ENCODE results near the gene PEX14.

The PEX14 gene

GRCh38 chr1:10647414-10648170 is 172.8 kb downstream of the PEX14 start:
- Histone ChIP-seq H3K9ac (no peak overlapping the region), H3K4me1 (no peaks in the 10 kb centered on the region), H3K4me3 (no peak overlapping the region), H3K27me3 (no peaks in the 10 kb centered on the region), H4K20me1 (no peaks in the 10 kb centered on the region), H3K4me2 (no peak overlapping the region), H3K9me3 (no peaks in the 10 kb centered on the region), H3K27ac (no peak overlapping the region), H3K36me3 (no peaks in the 10 kb centered on the region; the same call in 1 of the 2 replicates)
- TF ChIP-seq Cebpa-rat (IDR thresholded peaks at IDR 0.05) = no peak

GRCh38 chr1:10648689-10649516 is 174.2 kb downstream of the PEX14 start:
- no peak overlapping the region for H3K4me3 ChIP-seq
- H3K9me3 ChIP-seq = no peaks in the 10 kb centered on the region
- H3K27ac ChIP-seq = no peak overlapping the region
- H3K4me2 ChIP-seq = no peak overlapping the region
- H3K27me3 ChIP-seq = no peaks in the 10 kb centered on the region
- H3K36me3 ChIP-seq = peaks cover 7% of the 10 kb centered on the region; the same call in 1 of the 2 replicates
- no peak overlapping the region for H3K9ac ChIP-seq
- no peak for TF ChIP-seq Cebpa-rat (IDR thresholded peaks at IDR 0.05)
- H3K4me1 ChIP-seq = no peaks in the 10 kb centered on the region
- H4K20me1 ChIP-seq = no peaks in the 10 kb centered on the region

- H3K9ac ChIP-seq = no peak overlapping the region
- no peak overlapping the region for H3K27ac ChIP-seq
- H3K4me1 ChIP-seq = no peaks in the 10 kb centered on the region
- H3K27me3 ChIP-seq = no peaks in the 10 kb centered on the region
- no peak for TF ChIP-seq Cebpa-rat (IDR thresholded peaks at IDR 0.05)
- H3K4me2 ChIP-seq = no peak overlapping the region
- H3K4me3 ChIP-seq = no peak overlapping the region
- H3K36me3 ChIP-seq = peaks cover 8% of the 10 kb centered on the region; the same call in 1 of the 2 replicates
- H3K9me3 ChIP-seq = no peaks in the 10 kb centered on the region
- H4K20me1 ChIP-seq = no peaks in the 10 kb centered on the region
Observed at GRCh38 chr1:10649517-10650201, 174.9 kb downstream of the PEX14 start.

GRCh38 chr1:10650556-10651388 is 176.0 kb downstream of the PEX14 start:
- no peak overlapping the region for H3K4me3 ChIP-seq
- H3K27ac ChIP-seq = no peak overlapping the region
- H3K9me3 ChIP-seq = no peaks in the 10 kb centered on the region
- no peaks in the 10 kb centered on the region for H3K27me3 ChIP-seq
- no peaks in the 10 kb centered on the region for H4K20me1 ChIP-seq
- no peak overlapping the region for H3K4me2 ChIP-seq
- H3K9ac ChIP-seq = 0 out of 2 replicates have a peak overlapping the region, but pooled peaks have one; percentile 4
- no peaks in the 10 kb centered on the region for H3K4me1 ChIP-seq
- TF ChIP-seq Cebpa-rat (IDR thresholded peaks at IDR 0.05) = no peak
- H3K36me3 ChIP-seq = peaks cover 8% of the 10 kb centered on the region; the same call in 1 of the 2 replicates

GRCh38 chr1:10651389-10651766 is 176.6 kb downstream of the PEX14 start:
- no peak overlapping the region for H3K9ac ChIP-seq
- H3K4me2 ChIP-seq = no peak overlapping the region
- H3K27me3 ChIP-seq = no peaks in the 10 kb centered on the region
- no peak overlapping the region for H3K27ac ChIP-seq
- no peaks in the 10 kb centered on the region for H3K4me1 ChIP-seq
- no peaks in the 10 kb centered on the region for H4K20me1 ChIP-seq
- peaks cover 8% of the 10 kb centered on the region; the same call in 1 of the 2 replicates for H3K36me3 ChIP-seq
- H3K4me3 ChIP-seq = no peak overlapping the region
- TF ChIP-seq Cebpa-rat (IDR thresholded peaks at IDR 0.05) = no peak
- no peaks in the 10 kb centered on the region for H3K9me3 ChIP-seq

- Histone ChIP-seq H3K27ac (no peak overlapping the region), H3K4me2 (no peak overlapping the region)
- no peak for TF ChIP-seq Cebpa-rat (IDR thresholded peaks at IDR 0.05)
Observed at GRCh38 chr1:10651793-10652192, 177.0 kb downstream of the PEX14 start.

GRCh38 chr1:10652626-10653025 is 177.9 kb downstream of the PEX14 start:
- no peaks in the 10 kb centered on the region for H4K20me1 ChIP-seq
- H3K4me2 ChIP-seq = no peak overlapping the region
- no peaks in the 10 kb centered on the region for H3K27me3 ChIP-seq
- H3K9me3 ChIP-seq = no peaks in the 10 kb centered on the region
- no peak for TF ChIP-seq Cebpa-rat (IDR thresholded peaks at IDR 0.05)
- H3K36me3 ChIP-seq = peaks cover 8% of the 10 kb centered on the region; the same call in 1 of the 2 replicates
- no peaks in the 10 kb centered on the region for H3K4me1 ChIP-seq
- no peak overlapping the region for H3K9ac ChIP-seq
- no peak overlapping the region for H3K4me3 ChIP-seq
- no peak overlapping the region for H3K27ac ChIP-seq

More at GRCh38 chr1:10651793-10652192, 177.0 kb downstream of the PEX14 start:
- no peaks in the 10 kb centered on the region for H4K20me1 ChIP-seq
- no peak overlapping the region for H3K4me3 ChIP-seq
- H3K9me3 ChIP-seq = no peaks in the 10 kb centered on the region
- H3K9ac ChIP-seq = no peak overlapping the region
- H3K27me3 ChIP-seq = no peaks in the 10 kb centered on the region
- peaks cover 8% of the 10 kb centered on the region; the same call in 1 of the 2 replicates for H3K36me3 ChIP-seq
- no peaks in the 10 kb centered on the region for H3K4me1 ChIP-seq

- Histone ChIP-seq H3K27me3 (no peaks in the 10 kb centered on the region), H3K4me2 (no peak overlapping the region), H3K4me3 (no peak overlapping the region), H3K9me3 (no peaks in the 10 kb centered on the region), H3K36me3 (peaks cover 8% of the 10 kb centered on the region; the same call in 1 of the 2 replicates), H4K20me1 (no peaks in the 10 kb centered on the region), H3K4me1 (no peaks in the 10 kb centered on the region), H3K27ac (no peak overlapping the region), H3K9ac (no peak overlapping the region)
- TF ChIP-seq Cebpa-rat (IDR thresholded peaks at IDR 0.05) = no peak
Observed at GRCh38 chr1:10653370-10654125, 178.8 kb downstream of the PEX14 start.

Data from BLaER1 (cell line).